ENCODE data around the gene HIF1AN.

Gene HIF1AN

DNA sequence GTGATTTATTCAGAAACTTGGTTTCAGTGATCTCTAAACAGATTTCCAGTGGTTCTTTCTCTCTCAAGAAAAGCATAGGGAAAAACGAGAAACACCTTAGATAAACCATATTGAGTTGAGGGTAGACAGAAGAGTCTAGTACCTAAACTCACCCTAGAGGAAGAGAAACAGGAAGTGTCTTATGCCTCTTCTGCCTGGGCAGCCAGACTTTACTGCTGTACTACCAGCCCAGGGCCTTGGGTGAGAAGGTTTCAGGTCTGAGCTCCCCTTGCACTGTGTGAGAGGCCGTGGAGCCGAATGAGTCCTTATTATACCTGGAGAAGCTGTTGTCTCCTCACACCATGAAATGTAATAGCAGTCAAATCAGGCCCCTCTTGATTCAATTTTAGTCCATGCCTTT lies 18.2 kb downstream of the HIF1AN start:
- H2BK120ac ChIP-seq (ENCODE audit: low read depth, low read length), result no peak overlapping the region
- H3K4me2 ChIP-seq (ENCODE audit: insufficient read depth, low read length, poor library complexity, severe bottlenecking), result no peak overlapping the region
- no peak overlapping the region for H2AFZ ChIP-seq (ENCODE audit: low read length)
- no peaks in the 10 kb centered on the region for H3K9me3 ChIP-seq (replicated peaks in 1 of 2; ENCODE audit: control insufficient read depth in 2 of 2, insufficient read depth in 1 of 2, low read depth in 1 of 2, low read length in 2 of 2)
- H3K4me1 ChIP-seq (ENCODE audit: control insufficient read depth in 2 of 2, insufficient read depth in 1 of 2, low read depth in 1 of 2, low read length in 2 of 2), result no peaks in the 10 kb centered on the region
- no peaks in the 10 kb centered on the region for H3K79me1 ChIP-seq (ENCODE audit: low read depth, low read length)
- no peak overlapping the region for H3K4me3 ChIP-seq (ENCODE audit: low read length in 2 of 2)
- H3K18ac ChIP-seq (ENCODE audit: low read length), result no peak overlapping the region
- H4K91ac ChIP-seq (ENCODE audit: low read depth, low read length, poor library complexity), result no peak overlapping the region
- H3K14ac ChIP-seq (ENCODE audit: low read length), result no peak overlapping the region
- DNase-seq (ENCODE audit: low spot score), result no peak
- H2BK5ac ChIP-seq (ENCODE audit: low read length), result no peak overlapping the region
- no peak overlapping the region for H2AK5ac ChIP-seq (ENCODE audit: low read depth, low read length)
- H3K23ac ChIP-seq (ENCODE audit: low read depth, low read length, poor library complexity), result no peak overlapping the region
- H2BK15ac ChIP-seq (ENCODE audit: low read length), result no peak overlapping the region
- H3K4ac ChIP-seq (ENCODE audit: low read length), result no peak overlapping the region
- H3K36me3 ChIP-seq (replicated peaks in 1 of 2; ENCODE audit: control insufficient read depth in 2 of 2, insufficient read depth in 2 of 2, low read length in 2 of 2), result peaks cover 27 to 55% of the 10 kb centered on the region in 2 donors
- no peak overlapping the region for H2BK12ac ChIP-seq (ENCODE audit: low read length)
- H3K27ac ChIP-seq (replicated peaks; ENCODE audit: low read length), result no peak overlapping the region
- H3K27me3 ChIP-seq (ENCODE audit: control insufficient read depth in 3 of 3, insufficient read depth in 3 of 3, low read depth in 1 of 3, low read length in 3 of 3), result no peaks in the 10 kb centered on the region
- H3K9ac ChIP-seq (ENCODE audit: low read depth, low read length, poor library complexity), result no peak overlapping the region
- no CpG with 5 or more reads among the region's 3 CpGs for WGBS, 2 donors (ENCODE audit: extremely low coverage in 2 of 2, insufficient read length in 2 of 2, insufficient replicate concordance in 1 of 2)
- no peak overlapping the region for H4K8ac ChIP-seq (ENCODE audit: low read depth, low read length)

DNA sequence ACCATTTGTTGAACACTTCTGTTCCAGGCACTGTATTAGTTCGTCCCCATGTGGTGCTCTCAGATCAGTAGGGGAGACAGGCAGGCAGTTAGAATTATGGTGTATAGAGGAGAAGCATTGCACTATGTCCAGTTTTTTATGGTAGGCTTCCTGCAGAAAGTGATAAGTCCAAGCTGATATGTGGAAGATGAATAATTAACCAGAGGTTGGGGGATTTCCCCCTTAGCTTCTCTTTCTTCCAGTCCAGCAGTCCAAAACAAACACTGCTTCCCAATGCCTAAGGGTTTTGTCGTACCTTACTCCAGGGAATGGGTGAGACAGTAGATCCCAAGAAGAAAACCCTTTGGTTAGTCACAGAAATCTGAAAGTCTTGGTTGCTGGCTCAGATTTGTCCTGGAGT lies 19.2 kb downstream of the HIF1AN start:
- H3K27me3 ChIP-seq (ENCODE audit: control insufficient read depth in 3 of 3, insufficient read depth in 3 of 3, low read depth in 1 of 3, low read length in 3 of 3), result no peaks in the 10 kb centered on the region
- no peak overlapping the region for H3K14ac ChIP-seq (ENCODE audit: low read length)
- no peak overlapping the region for H2BK5ac ChIP-seq (ENCODE audit: low read length)
- no peak overlapping the region for H2AFZ ChIP-seq (ENCODE audit: low read length)
- H3K4me2 ChIP-seq (ENCODE audit: insufficient read depth, low read length, poor library complexity, severe bottlenecking), result no peak overlapping the region
- no peak overlapping the region for H2BK120ac ChIP-seq (ENCODE audit: low read depth, low read length)
- H3K79me1 ChIP-seq (ENCODE audit: low read depth, low read length), result no peaks in the 10 kb centered on the region
- DNase-seq (ENCODE audit: low spot score), result no peak
- no peaks in the 10 kb centered on the region for H3K9me3 ChIP-seq (replicated peaks in 1 of 2; ENCODE audit: control insufficient read depth in 2 of 2, insufficient read depth in 1 of 2, low read depth in 1 of 2, low read length in 2 of 2)
- H3K4me3 ChIP-seq (ENCODE audit: low read length in 2 of 2), result no peak overlapping the region
- no peak overlapping the region for H3K27ac ChIP-seq (replicated peaks; ENCODE audit: low read length)
- H2AK5ac ChIP-seq (ENCODE audit: low read depth, low read length), result no peak overlapping the region
- H3K4me1 ChIP-seq (ENCODE audit: control insufficient read depth in 2 of 2, insufficient read depth in 1 of 2, low read depth in 1 of 2, low read length in 2 of 2), result no peaks in the 10 kb centered on the region
- no peak overlapping the region for H3K18ac ChIP-seq (ENCODE audit: low read length)
- H2BK12ac ChIP-seq (ENCODE audit: low read length), result no peak overlapping the region
- no peak overlapping the region for H3K4ac ChIP-seq (ENCODE audit: low read length)
- H3K36me3 ChIP-seq (replicated peaks in 1 of 2; ENCODE audit: control insufficient read depth in 2 of 2, insufficient read depth in 2 of 2, low read length in 2 of 2), result peaks cover 19 to 46% of the 10 kb centered on the region in 2 donors
- no CpG with 5 or more reads among the region's 2 CpGs for WGBS, 2 donors (ENCODE audit: extremely low coverage in 2 of 2, insufficient read length in 2 of 2, insufficient replicate concordance in 1 of 2)
- no peak overlapping the region for H2BK15ac ChIP-seq (ENCODE audit: low read length)
- no peak overlapping the region for H4K8ac ChIP-seq (ENCODE audit: low read depth, low read length)
- H3K23ac ChIP-seq (ENCODE audit: low read depth, low read length, poor library complexity), result no peak overlapping the region
- no peak overlapping the region for H3K9ac ChIP-seq (ENCODE audit: low read depth, low read length, poor library complexity)
- H4K91ac ChIP-seq (ENCODE audit: low read depth, low read length, poor library complexity), result no peak overlapping the region

DNA sequence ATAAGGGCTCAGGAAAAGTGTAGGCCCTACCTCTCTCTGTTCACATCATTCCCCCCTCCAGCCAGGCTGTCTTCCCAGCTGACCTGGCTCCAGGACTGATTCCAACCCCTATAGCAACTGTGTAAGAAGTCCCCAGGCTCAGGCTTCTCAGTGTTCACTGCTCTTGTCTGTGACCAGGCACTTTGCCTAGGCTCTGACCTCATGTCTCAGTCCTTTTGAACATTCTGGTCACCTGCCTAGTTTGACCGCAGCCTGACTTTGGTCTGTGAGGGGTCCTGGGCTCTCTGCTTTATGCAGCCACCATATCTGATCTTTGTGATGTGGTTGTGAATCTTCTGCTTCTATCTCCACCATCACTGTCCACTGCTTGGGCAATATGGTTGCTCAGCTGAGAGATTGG lies 24.5 kb downstream of the HIF1AN start:
- no peaks in the 10 kb centered on the region for H3K9me3 ChIP-seq (replicated peaks in 1 of 2; ENCODE audit: control insufficient read depth in 2 of 2, insufficient read depth in 1 of 2, low read depth in 1 of 2, low read length in 2 of 2)
- H3K18ac ChIP-seq (ENCODE audit: low read length), result no peak overlapping the region
- H2AFZ ChIP-seq (ENCODE audit: low read length), result no peak overlapping the region
- DNase-seq (ENCODE audit: low spot score), result no peak
- peaks cover 0 to 3% of the 10 kb centered on the region in 2 donors for H3K4me1 ChIP-seq (ENCODE audit: control insufficient read depth in 2 of 2, insufficient read depth in 1 of 2, low read depth in 1 of 2, low read length in 2 of 2)
- H3K36me3 ChIP-seq (replicated peaks in 1 of 2; ENCODE audit: control insufficient read depth in 2 of 2, insufficient read depth in 2 of 2, low read length in 2 of 2), result peaks cover 8 to 13% of the 10 kb centered on the region in 2 donors
- H3K4me2 ChIP-seq (ENCODE audit: insufficient read depth, low read length, poor library complexity, severe bottlenecking), result no peak overlapping the region
- H3K14ac ChIP-seq (ENCODE audit: low read length), result no peak overlapping the region
- H3K27me3 ChIP-seq (ENCODE audit: control insufficient read depth in 3 of 3, insufficient read depth in 3 of 3, low read depth in 1 of 3, low read length in 3 of 3), result peaks cover 0 to 3% (median 0%) of the 10 kb centered on the region in 3 experiments
- no peak overlapping the region for H2BK120ac ChIP-seq (ENCODE audit: low read depth, low read length)
- no CpG with 5 or more reads among the region's 1 CpG for WGBS, 2 donors (ENCODE audit: extremely low coverage in 2 of 2, insufficient read length in 2 of 2, insufficient replicate concordance in 1 of 2)
- H3K27ac ChIP-seq (replicated peaks; ENCODE audit: low read length), result no peak overlapping the region
- H3K79me1 ChIP-seq (ENCODE audit: low read depth, low read length), result no peaks in the 10 kb centered on the region
- no peak overlapping the region for H3K4ac ChIP-seq (ENCODE audit: low read length)
- no peak overlapping the region for H2AK5ac ChIP-seq (ENCODE audit: low read depth, low read length)
- no peak overlapping the region for H3K23ac ChIP-seq (ENCODE audit: low read depth, low read length, poor library complexity)
- no peak overlapping the region for H3K4me3 ChIP-seq (ENCODE audit: low read length in 2 of 2)
- no peak overlapping the region for H2BK5ac ChIP-seq (ENCODE audit: low read length)
- H2BK15ac ChIP-seq (ENCODE audit: low read length), result no peak overlapping the region
- no peak overlapping the region for H4K8ac ChIP-seq (ENCODE audit: low read depth, low read length)
- no peak overlapping the region for H3K9ac ChIP-seq (ENCODE audit: low read depth, low read length, poor library complexity)
- H2BK12ac ChIP-seq (ENCODE audit: low read length), result no peak overlapping the region
- no peak overlapping the region for H4K91ac ChIP-seq (ENCODE audit: low read depth, low read length, poor library complexity)

DNA sequence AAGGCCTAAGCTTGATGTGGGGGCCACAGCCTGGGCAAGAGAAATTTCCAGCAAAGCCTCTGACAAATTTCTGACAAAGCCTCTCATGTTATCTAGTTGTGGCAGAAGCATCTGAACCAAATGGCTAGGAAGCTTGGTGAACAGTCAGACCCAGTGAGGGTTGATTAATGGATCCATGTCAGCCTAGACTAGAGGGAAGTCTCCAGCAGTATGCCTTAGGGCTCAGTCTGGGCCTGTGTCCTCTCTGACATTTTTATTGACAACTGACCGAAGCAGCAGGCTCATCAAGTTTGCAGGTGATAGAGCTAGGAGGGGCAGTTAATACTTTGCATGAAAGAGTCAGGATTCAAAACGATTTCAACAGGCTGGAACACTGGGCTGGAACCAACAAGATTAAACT lies 25.3 kb downstream of the HIF1AN start:
- no peaks in the 10 kb centered on the region for H3K9me3 ChIP-seq (replicated peaks in 1 of 2; ENCODE audit: control insufficient read depth in 2 of 2, insufficient read depth in 1 of 2, low read depth in 1 of 2, low read length in 2 of 2)
- no peak overlapping the region for H3K4me3 ChIP-seq (ENCODE audit: low read length in 2 of 2)
- H3K27me3 ChIP-seq (ENCODE audit: control insufficient read depth in 3 of 3, insufficient read depth in 3 of 3, low read depth in 1 of 3, low read length in 3 of 3), result peaks cover 0 to 3% (median 0%) of the 10 kb centered on the region in 3 experiments
- no peak overlapping the region for H3K4ac ChIP-seq (ENCODE audit: low read length)
- no peak overlapping the region for H3K27ac ChIP-seq (replicated peaks; ENCODE audit: low read length)
- no peak overlapping the region for H2BK5ac ChIP-seq (ENCODE audit: low read length)
- no CpG with 5 or more reads among the region's 2 CpGs for WGBS, 2 donors (ENCODE audit: extremely low coverage in 2 of 2, insufficient read length in 2 of 2, insufficient replicate concordance in 1 of 2)
- no peak overlapping the region for H4K8ac ChIP-seq (ENCODE audit: low read depth, low read length)
- H2BK15ac ChIP-seq (ENCODE audit: low read length), result no peak overlapping the region
- peaks cover 7% of the 10 kb centered on the region in 2 donors for H3K36me3 ChIP-seq (replicated peaks in 1 of 2; ENCODE audit: control insufficient read depth in 2 of 2, insufficient read depth in 2 of 2, low read length in 2 of 2)
- no peak overlapping the region for H3K18ac ChIP-seq (ENCODE audit: low read length)
- H2BK120ac ChIP-seq (ENCODE audit: low read depth, low read length), result no peak overlapping the region
- no peak overlapping the region for H2AFZ ChIP-seq (ENCODE audit: low read length)
- H2AK5ac ChIP-seq (ENCODE audit: low read depth, low read length), result no peak overlapping the region
- no peak overlapping the region for H3K23ac ChIP-seq (ENCODE audit: low read depth, low read length, poor library complexity)
- peaks cover 0 to 3% of the 10 kb centered on the region in 2 donors for H3K4me1 ChIP-seq (ENCODE audit: control insufficient read depth in 2 of 2, insufficient read depth in 1 of 2, low read depth in 1 of 2, low read length in 2 of 2)
- no peak overlapping the region for H3K4me2 ChIP-seq (ENCODE audit: insufficient read depth, low read length, poor library complexity, severe bottlenecking)
- no peak for DNase-seq (ENCODE audit: low spot score)
- H3K79me1 ChIP-seq (ENCODE audit: low read depth, low read length), result no peaks in the 10 kb centered on the region
- no peak overlapping the region for H4K91ac ChIP-seq (ENCODE audit: low read depth, low read length, poor library complexity)
- H3K14ac ChIP-seq (ENCODE audit: low read length), result no peak overlapping the region
- no peak overlapping the region for H3K9ac ChIP-seq (ENCODE audit: low read depth, low read length, poor library complexity)
- no peak overlapping the region for H2BK12ac ChIP-seq (ENCODE audit: low read length)

Measured in neuronal stem cell (in vitro differentiated cells).